WTC11 (cell line): ENCODE measurements around the gene PHACTR3. TPM values are rescaled to one million over a fixed set of nuclear protein-coding genes. Genes with fewer than 3 reads are reported as not detected.

Source experiments
- ATAC-seq: fragments of 200-7000 bp; cut with Tn5 transposase; 2 replicates; pipeline ENCODE4 v1.10.0; 2021; ENCODE audit warnings: mild to moderate bottlenecking, moderate library complexity
- CTCF ChIA-PET: fragments of 300-600 bp; sonication (Branson Sonifier 250); formaldehyde crosslinking; loops from one replicate; lab custom pipeline; 2021; ENCODE audit warnings: antibody characterized with exemption; lab: Charles Lee
- POLR2A ChIA-PET: fragments of 350-600 bp; sonication (Branson Sonifier 250); formaldehyde crosslinking; loops from one replicate; lab custom pipeline; 2021; ENCODE audit warnings: antibody characterized with exemption; lab: Charles Lee
- DNase-seq: peaks from one replicate; pipeline ENCODE4 v3.0.0; 2021; ENCODE audit warnings: low spot score
- H3K27ac Mint-ChIP-seq: 2 replicates; pipeline ENCODE4 v1.8.0; 2021; ENCODE audit warnings: mixed read lengths
- H3K27me3 Mint-ChIP-seq: 2 replicates; pipeline ENCODE4 v1.8.0; 2021; ENCODE audit warnings: low read depth, mild to moderate bottlenecking, moderate library complexity, mixed read lengths
- H3K36me3 Mint-ChIP-seq: 2 replicates; pipeline ENCODE4 v1.8.0; 2021; ENCODE audit warnings: mixed read lengths
- H3K4me1 Mint-ChIP-seq: 2 replicates; pipeline ENCODE4 v1.8.0; 2022; ENCODE audit warnings: mixed read lengths
- H3K4me3 Mint-ChIP-seq: 2 replicates; pipeline ENCODE4 v1.8.0; 2021; ENCODE audit warnings: mild to moderate bottlenecking, moderate library complexity, mixed read lengths
- H3K9me3 Mint-ChIP-seq: 2 replicates; pipeline ENCODE4 v1.8.0; 2021; ENCODE audit warnings: mixed read lengths
- ARID4B ChIP-seq: sonication (generic); formaldehyde crosslinking; IDR thresholded peaks from 2 replicates; pipeline ENCODE4 v1.8.0; 2023; ENCODE audit warnings: missing genetic modification reagents, mild to moderate bottlenecking, borderline replicate concordance
- ATF1 ChIP-seq: sonication (generic); formaldehyde crosslinking; IDR thresholded peaks from 2 replicates; pipeline ENCODE4 v1.8.1; 2023; ENCODE audit warnings: mild to moderate bottlenecking, moderate library complexity, missing genetic modification reagents
- EMX1 ChIP-seq: fragments of 250-450 bp; sonication (Bioruptor Pico); IDR thresholded peaks from 2 replicates; pipeline ENCODE4 v1.8.0; 2021; ENCODE audit warnings: mild to moderate bottlenecking
- ESRRA ChIP-seq: sonication (generic); formaldehyde crosslinking; IDR thresholded peaks from 2 replicates; pipeline ENCODE4 v1.8.1; 2022; ENCODE audit warnings: mild to moderate bottlenecking, missing genetic modification reagents, borderline replicate concordance
- FOXK1 ChIP-seq: sonication (generic); formaldehyde crosslinking; IDR thresholded peaks from 2 replicates; pipeline ENCODE4 v1.8.0; 2022; ENCODE audit warnings: mild to moderate bottlenecking, moderate library complexity, missing genetic modification reagents
- JAZF1 ChIP-seq: fragments of 250-450 bp; sonication (Bioruptor Pico); IDR thresholded peaks from 2 replicates; pipeline ENCODE4 v1.9.0; 2021; ENCODE audit warnings: moderate library complexity, mild to moderate bottlenecking, inconsistent platforms
- JUN ChIP-seq: sonication (generic); formaldehyde crosslinking; IDR thresholded peaks from 2 replicates; pipeline ENCODE4 v1.8.0; 2023; ENCODE audit warnings: mild to moderate bottlenecking, missing genetic modification reagents
- NFYB ChIP-seq: sonication (generic); formaldehyde crosslinking; conservative IDR thresholded peaks from 2 replicates; pipeline ENCODE4 v1.8.0; 2022; ENCODE audit warnings: low read depth, missing genetic modification reagents
- OVOL2 ChIP-seq: fragments of 250-450 bp; sonication (Bioruptor Pico); IDR thresholded peaks from 2 replicates; pipeline ENCODE4 v1.9.0; 2021; ENCODE audit warnings: mild to moderate bottlenecking, borderline replicate concordance
- PREB ChIP-seq: sonication (generic); formaldehyde crosslinking; IDR thresholded peaks from 2 replicates; pipeline ENCODE4 v1.8.1; 2022; ENCODE audit warnings: mild to moderate bottlenecking, missing genetic modification reagents, moderate library complexity, borderline replicate concordance
- PRRX2 ChIP-seq: fragments of 250-450 bp; sonication (Bioruptor Pico); IDR thresholded peaks from 2 replicates; pipeline ENCODE4 v1.8.0; 2021; ENCODE audit warnings: mild to moderate bottlenecking
- RORB ChIP-seq: fragments of 250-450 bp; sonication (Bioruptor Pico); IDR thresholded peaks from 2 replicates; pipeline ENCODE4 v1.9.0; 2021; ENCODE audit warnings: mild to moderate bottlenecking
- ZBTB21 ChIP-seq: sonication (generic); formaldehyde crosslinking; IDR thresholded peaks from 2 replicates; pipeline ENCODE4 v1.8.1; 2023; ENCODE audit warnings: mild to moderate bottlenecking, missing genetic modification reagents, borderline replicate concordance
- ZNF121 ChIP-seq: sonication (generic); formaldehyde crosslinking; IDR thresholded peaks from 2 replicates; pipeline ENCODE4 v1.8.0; 2023; ENCODE audit warnings: missing genetic modification reagents
- ZNF138 ChIP-seq: sonication (generic); formaldehyde crosslinking; conservative IDR thresholded peaks from 2 replicates; pipeline ENCODE4 v1.8.1; 2022; ENCODE audit warnings: mild to moderate bottlenecking, moderate library complexity, missing genetic modification reagents
- ZNF423 ChIP-seq: fragments of 250-450 bp; sonication (Bioruptor Pico); IDR thresholded peaks from 2 replicates; pipeline ENCODE4 v2.1.2; 2022; ENCODE audit warnings: mild to moderate bottlenecking, moderate library complexity
- ZNF425 ChIP-seq: fragments of 250-450 bp; sonication (Bioruptor Pico); conservative IDR thresholded peaks from 2 replicates; pipeline ENCODE4 v1.9.0; 2021; ENCODE audit warnings: mild to moderate bottlenecking
- total RNA-seq: library from RNA; stranded (reverse); gene quantifications from 3 replicates; pipeline ENCODE4 v1.2.3, GENCODE V29; 2021

PHACTR3 gene
- total RNA-seq, 1 experiment from 2014 or later = 0.28 TPM

- peaks cover 22% of the 10 kb centered on the region for H3K9me3 Mint-ChIP-seq
- TF ChIP-seq ZBTB21 (CRISPR knock-in tag) = no peak
- TF ChIP-seq RORB (CRISPR knock-in tag) = no peak
- no peak for TF ChIP-seq PREB (CRISPR knock-in tag)
- TF ChIP-seq ZNF138 (CRISPR knock-in tag) = no peak
- DNase-seq (no peak), ATAC-seq (peak; percentile 67)
- ChIA-PET CTCF (interaction anchor here (0.6 to 1.4 kb wide), 6 partner anchors 18 to 165 kb away, joined by 3 to 7 read pairs (median 4); no protein-coding TSS in a partner anchor), POLR2A (no interaction called here)
- H3K27ac Mint-ChIP-seq = no peak overlapping the region
- H3K4me3 Mint-ChIP-seq = no peak overlapping the region
- peaks cover 52% of the 10 kb centered on the region for H3K27me3 Mint-ChIP-seq
- no peaks in the 10 kb centered on the region for H3K36me3 Mint-ChIP-seq
- no peaks in the 10 kb centered on the region for H3K4me1 Mint-ChIP-seq
Measured at GRCh38 chr20:59725476-59726280, 121.3 kb downstream of the PHACTR3 start.

- Mint-ChIP-seq H3K4me3 (no peak overlapping the region), H3K36me3 (no peaks in the 10 kb centered on the region), H3K9me3 (peaks cover 19% of the 10 kb centered on the region), H3K4me1 (no peaks in the 10 kb centered on the region), H3K27me3 (peaks cover 50% of the 10 kb centered on the region), H3K27ac (no peak overlapping the region)
- ATAC-seq = no peak
- ChIA-PET CTCF (interaction anchor here (0.6 to 1.4 kb wide), 4 partner anchors 22 to 166 kb away, joined by 3 to 7 read pairs (median 4); no protein-coding TSS in a partner anchor), POLR2A (no interaction called here)
- TF ChIP-seq NFYB (CRISPR knock-in tag) (no peak), ZNF423 (CRISPR knock-in tag) (no peak), ATF1 (CRISPR knock-in tag) (no peak), JUN (CRISPR knock-in tag) (no peak), EMX1 (CRISPR knock-in tag) (no peak), JAZF1 (CRISPR knock-in tag) (no peak), PRRX2 (CRISPR knock-in tag) (no peak), FOXK1 (no peak), ZNF121 (no peak), ZNF425 (CRISPR knock-in tag) (no peak), ESRRA (CRISPR knock-in tag) (no peak), OVOL2 (CRISPR knock-in tag) (no peak), ARID4B (no peak)
- no peak for DNase-seq
Measured at GRCh38 chr20:59726281-59726595, 121.9 kb downstream of the PHACTR3 start.
